ENCODE measurements around the gene PLCG2.
"Not testable (repeated sequence)": the region's sequence is repeated elsewhere in the genome, so short reads cannot be mapped to it uniquely, and the experiment has no call there.

PLCG2 gene

GRCh38 chr16:81755915-81756614, 23.0 kb upstream of the PLCG2 start:
- DNase-seq: no peak

DNA sequence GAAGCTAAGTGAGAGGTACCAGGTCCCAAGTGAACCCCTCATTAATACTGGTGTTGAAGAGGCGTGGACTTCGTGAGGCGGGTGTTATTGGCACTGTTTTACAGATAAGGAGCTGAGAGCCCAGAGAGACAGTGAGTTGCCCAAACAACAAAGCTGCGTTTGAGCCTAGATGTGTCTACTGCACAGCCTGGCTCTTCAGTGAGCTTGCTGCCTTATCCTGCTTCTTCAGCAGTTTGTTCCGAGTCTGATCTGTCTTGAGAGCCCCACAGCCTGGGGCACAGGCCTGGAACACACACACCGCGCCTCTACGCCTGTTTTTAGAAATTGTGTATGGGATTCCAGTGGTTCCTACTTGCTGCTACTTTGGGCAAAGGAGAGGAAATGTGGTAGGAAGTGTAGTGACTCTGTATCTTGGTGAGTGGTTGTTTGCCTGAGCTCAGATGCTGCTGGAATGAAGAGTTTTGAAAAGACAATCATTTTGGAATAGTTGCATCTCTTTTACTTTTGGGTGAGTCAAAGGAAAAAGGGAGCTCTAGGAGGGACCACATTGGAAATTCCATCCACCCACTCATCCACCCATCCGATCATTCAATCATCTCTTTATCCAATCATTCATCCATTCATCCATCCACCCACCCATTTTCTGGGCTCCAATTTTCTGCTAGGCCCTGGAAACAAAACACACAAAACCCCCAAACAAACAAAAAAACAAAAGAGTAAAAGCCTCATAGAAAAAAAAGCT, 22.3 kb upstream of the PLCG2 start:
- no peak for DNase-seq

DNA sequence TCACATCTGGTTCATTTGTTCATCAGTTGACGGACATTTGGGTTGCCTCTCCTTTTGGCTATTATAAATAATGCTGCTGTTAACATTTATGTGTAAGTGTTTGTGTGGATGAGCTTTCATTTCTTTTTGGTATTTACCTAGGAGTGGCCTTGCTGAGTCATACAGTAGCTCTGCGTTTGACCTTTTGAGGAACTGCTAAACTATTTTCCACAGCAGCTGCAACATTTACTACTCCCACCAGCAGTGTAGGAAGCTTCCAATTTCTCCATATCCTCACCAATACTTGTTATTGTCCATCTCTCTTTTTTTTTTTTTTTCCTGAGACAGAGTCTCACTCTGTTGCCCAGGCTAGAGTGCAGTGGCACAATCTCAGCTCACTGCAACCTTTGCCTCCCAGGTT, 20.7 kb upstream of the PLCG2 start:
- no peak for DNase-seq

DNA sequence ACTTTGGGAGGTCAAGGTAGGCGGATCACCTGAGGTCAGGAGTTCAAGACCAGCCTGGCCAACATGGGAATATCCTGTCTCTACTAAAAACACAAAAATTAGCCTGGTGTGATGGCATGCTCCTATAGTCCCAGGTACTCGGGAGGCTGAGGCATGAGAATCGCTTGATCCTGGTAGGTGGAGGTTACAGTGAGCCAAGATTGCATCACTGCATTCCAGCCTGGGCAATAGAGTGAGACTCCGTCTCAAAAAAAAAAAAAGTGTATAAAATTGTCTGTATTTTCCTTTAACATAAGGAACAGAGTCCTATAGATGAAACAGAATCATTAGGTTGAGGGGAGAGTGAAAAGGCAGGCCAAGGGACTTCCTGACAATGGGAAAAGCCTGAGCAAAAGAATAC, 16.8 kb upstream of the PLCG2 start:
- not testable (repeated sequence) for DNase-seq

- no peak for DNase-seq
Measured at GRCh38 chr16:81765111-81765919, 13.8 kb upstream of the PLCG2 start.

DNA sequence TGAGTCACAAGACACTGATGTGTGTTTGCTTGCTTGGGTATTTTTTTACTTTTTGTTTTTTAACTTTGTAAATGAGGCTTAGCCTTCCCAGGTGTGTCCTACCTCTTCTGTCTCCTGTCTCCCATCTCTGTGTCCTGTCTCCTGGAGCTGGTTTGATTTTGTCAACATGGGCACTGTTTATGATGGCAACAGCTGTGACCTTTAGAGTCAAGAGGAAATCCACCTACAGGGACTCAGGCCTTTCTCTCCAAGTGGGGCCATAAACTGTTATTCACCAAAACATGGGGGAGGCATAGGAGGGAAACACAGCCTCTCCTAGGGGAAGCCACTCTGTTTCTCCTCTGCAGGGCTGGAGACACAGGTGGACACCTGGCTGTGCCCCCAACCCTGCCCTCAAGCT, 13.1 kb upstream of the PLCG2 start:
- no peak for DNase-seq

DNA sequence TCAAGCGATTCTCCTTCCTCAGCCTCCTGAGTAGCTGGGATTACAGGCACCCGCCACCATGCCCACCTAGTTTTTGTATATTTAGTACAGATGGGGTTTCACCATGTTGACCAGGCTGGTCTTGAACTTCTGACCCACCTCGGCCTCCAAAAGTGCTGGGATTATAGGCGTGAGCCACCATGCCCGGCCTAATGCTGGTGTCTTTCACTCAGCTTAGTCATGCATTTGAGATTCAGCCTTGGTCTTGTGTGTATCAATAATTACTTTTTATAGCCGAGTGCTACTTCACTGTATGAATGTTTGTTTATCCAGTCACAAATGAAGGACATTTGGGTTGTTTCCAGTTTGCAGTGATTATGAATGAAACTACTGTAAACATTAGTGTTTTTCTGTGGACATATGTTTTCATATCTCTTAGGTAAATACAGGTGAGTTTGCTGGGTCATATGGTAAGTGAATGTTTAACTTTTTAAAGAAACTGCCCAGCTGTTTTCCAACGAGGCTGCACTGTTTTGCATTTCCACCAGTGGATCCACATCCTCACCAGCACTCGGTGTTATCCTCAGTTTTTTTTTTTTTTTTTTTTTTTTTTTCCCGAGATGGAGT, 11.0 kb upstream of the PLCG2 start:
- DNase-seq: no peak

DNA sequence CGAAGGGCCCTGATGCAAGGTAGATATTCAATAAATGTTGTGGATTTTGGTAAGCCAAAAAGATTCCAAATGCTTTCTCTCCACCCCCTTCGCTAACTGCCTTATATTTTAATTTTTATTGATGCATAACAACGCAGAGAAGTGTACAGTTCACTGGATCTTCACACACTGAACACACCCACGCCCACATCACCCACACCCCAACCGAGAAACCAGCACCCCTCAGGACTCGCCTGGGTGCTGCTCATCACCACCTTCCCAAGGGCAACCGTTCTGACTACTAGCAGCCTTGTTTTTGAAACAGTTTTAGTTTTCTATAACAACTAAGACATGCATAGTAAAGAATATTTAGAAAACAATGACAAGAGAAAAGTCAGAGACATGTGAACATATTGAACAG, 9.1 kb upstream of the PLCG2 start:
- DNase-seq: no peak

- no peak for DNase-seq
Measured at GRCh38 chr16:81774348-81774747, 4.7 kb upstream of the PLCG2 start.

DNA sequence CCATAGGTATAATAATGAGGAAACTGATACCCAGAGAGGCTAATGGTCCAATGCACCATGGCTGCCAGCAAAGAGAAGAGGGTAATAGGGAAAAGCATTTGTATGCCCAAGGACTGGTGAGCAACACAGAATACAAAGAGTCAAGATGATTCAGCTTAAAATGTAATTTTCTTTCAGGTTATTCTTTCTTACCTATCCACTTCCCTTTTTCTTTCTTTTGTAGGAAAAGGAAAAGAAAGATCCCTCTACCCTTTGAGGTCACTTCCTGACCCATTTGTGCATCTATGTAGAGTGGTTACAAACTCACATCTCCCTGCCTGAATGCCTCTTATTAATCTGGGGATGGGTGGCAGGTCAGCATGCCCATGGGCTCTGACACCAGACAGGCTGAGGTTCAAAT, 3.5 kb upstream of the PLCG2 start:
- no peak for DNase-seq

DNA sequence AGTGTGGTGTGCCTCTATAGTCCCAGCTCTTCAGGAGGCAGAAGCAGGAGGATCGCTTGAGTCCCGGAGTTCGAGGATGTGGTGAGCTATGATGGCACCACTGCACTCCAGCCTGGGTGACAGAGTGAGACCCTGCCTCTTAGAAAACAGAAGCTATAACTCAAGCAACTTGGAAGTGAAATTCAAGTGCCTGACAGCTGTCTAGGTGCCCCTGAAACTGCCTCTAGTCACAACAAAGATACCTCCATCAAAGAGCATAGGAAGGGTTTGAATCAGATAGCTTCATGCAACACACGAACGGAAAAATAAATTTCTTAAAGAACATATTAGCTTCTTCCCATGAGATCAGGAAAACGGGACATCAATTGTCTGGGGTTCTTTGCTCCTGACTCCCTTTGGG, 860 bp upstream of the PLCG2 start:
- DNase-seq: no peak

- peak in 1 of 2 donors; percentile 2 for DNase-seq
Measured at GRCh38 chr16:81779536-81780320, 637 bp downstream of the PLCG2 start.

GRCh38 chr16:81780350-81780749, 1.3 kb downstream of the PLCG2 start:
- DNase-seq: no peak

DNA sequence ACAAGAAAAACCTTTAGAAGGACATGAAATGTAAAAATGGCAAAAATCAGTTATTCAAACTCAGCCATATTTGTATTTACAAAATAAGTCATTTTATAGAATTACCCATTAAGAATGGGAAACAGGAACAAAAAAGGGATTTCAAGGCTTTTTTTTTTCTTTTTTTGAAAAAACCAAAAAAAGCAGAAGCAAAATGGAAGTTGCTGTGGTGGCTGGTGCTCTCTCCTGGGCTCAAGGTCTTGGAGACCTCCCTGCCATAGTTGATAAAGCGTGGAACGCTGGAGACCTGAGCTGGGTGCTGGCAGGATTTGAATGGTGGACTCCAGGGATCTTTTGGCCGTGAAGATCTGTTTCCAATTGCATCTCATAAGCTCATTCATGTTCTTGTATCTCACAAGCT, 3.1 kb downstream of the PLCG2 start:
- no peak for DNase-seq

DNA sequence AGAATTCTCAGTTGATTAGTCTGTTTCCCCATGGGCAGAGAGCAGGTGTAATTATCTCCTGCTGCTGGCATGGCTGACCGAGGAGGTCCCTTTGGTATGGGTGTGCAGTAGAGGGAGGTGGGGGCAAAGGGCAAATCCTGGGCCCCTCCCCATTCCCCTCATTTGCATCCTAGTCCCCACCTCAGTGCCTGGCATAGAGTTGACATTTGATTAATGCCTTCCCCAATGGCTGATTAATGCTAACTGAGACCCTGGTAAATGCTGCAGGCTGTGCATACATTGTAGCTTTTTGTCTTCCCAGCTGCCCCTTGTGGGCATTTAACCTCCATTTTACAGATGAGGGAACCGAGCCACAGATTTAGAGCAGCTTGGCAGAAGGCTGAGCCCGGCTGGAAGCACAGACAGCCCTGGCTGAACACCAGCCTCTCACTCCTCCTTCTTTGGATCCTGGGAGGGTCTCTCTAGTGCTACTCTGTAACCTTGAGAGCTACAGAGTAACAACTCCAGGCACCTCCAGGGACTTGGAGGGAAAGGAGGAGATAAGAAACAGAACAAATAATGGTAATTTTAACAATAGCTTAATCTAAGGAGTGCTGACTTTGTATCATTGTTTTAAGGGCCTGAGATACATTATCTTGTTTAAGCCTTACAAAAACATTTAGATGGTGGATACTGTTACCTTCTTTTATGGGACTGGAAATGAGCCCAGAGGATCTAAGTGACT, 5.1 kb downstream of the PLCG2 start:
- DNase-seq: no peak

DNA sequence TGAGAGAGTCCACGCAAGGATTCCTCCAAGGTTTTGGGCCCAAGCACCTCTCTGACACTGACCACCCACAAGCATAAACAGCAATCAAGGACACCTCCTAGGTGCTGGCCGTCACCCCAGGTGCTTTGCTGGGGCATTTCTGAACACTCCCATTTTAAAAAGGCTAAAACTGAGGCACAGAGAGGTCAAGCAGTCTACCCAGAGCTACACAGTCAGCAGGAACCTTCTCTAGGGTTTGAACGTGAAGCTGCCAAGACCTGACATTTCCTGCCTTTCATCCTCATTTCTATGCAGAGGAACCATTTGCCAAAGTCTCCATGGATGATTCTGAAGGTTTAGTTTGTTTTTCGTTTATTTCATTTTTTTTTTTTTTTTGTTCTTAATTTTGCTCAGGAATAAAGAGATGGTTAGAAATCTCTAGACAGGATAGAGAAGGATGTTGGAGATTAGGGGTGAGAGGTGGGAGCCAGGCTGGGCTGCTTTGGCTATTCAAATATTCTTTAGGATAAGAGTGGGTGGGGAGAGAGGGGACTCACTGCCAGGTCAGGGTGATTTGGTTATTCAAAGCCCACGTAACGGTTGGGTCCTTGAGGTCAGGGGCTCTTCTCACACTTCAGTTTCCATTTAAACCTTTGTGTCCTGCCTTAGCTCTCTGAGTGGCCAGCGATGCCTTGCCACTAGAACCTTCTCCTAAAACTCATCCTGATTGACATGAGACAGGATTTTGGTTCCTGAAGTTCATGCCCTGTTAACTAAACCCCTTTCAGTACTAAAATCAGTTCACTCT, 6.2 kb downstream of the PLCG2 start:
- DNase-seq: no peak

GRCh38 chr16:81786321-81786720, 7.2 kb downstream of the PLCG2 start:
- DNase-seq: no peak

DNA sequence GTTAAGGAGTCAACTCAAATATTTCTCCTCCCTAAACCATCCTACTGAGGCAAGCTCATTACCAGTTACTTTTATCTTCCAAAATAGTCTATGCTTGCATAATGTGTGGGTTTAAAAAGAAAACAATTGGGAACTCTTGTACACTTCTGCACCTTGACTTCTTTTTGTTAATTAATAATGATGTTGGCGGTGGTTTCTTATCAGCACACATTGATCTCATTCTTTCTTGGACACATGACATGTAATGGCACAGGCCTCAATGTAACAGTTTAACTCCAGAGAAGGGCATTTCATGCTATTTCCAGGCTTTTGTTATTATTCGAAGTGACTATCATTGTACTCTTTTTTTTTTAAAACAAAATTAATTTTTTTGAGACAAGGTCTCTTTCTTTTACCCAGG, 7.8 kb downstream of the PLCG2 start:
- no peak for DNase-seq

- DNase-seq: no peak
Measured at GRCh38 chr16:81787659-81788058, 8.6 kb downstream of the PLCG2 start.

GRCh38 chr16:81790277-81790676, 11.2 kb downstream of the PLCG2 start:
- DNase-seq: no peak

DNA sequence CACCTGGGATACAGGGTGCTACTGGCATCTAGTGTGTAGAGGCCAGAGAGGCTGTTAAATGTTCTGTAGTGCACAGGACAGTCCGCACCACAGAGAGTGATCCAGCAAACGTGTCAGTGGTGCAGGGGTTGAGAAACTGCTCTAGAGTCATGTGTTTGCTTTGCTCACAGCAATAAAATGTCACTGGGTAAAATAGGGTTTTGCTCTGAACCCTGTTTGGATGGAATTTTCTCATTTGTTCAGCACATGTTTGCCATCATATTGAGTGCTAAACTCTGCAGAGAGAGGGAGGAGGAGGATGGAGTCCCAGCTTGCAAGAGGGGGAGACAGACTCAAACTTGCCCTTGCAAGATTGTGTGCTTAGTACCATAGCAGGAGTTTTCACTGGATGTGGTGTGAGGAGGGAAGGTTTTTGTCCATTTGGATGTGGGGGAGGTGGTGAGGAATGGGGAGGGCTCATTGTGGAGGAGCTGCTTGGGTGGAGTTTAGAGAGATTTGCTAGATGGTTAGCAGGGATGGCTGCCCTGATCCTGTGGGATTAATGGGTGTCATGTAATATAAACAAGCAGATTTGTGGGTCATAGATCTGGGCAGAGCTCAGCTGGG, 11.8 kb downstream of the PLCG2 start:
- no peak for DNase-seq
